Suprapubic skin (tissue), 4 donors: Measurements from ENCODE around the gene NDP. TPM values are rescaled to one million over a fixed set of nuclear protein-coding genes. Genes with fewer than 3 reads are reported as not detected.
A peak's percentile ranks its signal among the peaks of the same experiment; 100 is the strongest.
"Not testable (repeated sequence)": the region's sequence is repeated elsewhere in the genome, so short reads cannot be mapped to it uniquely, and the experiment has no call there.

ENCODE experiments used
- DNase-seq, 2 donors: peaks; one replicate each; pipeline ENCODE4 v3.0.0-alpha.2; 2019; ENCODE audit warnings: low spot score in 2 of 2
- H3K27ac ChIP-seq: fragments of 200-600 bp; sonication (generic); one replicate; pipeline ENCODE4 v1.5.1; 2019
- H3K27me3 ChIP-seq: fragments of 200-600 bp; sonication (generic); one replicate; pipeline ENCODE4 v1.5.1; 2019
- H3K36me3 ChIP-seq: fragments of 200-600 bp; sonication (generic); one replicate; pipeline ENCODE4 v1.5.1; 2019
- H3K4me1 ChIP-seq: fragments of 200-600 bp; sonication (generic); one replicate; pipeline ENCODE4 v1.5.1; 2019
- H3K4me3 ChIP-seq: fragments of 200-600 bp; sonication (generic); one replicate; pipeline ENCODE4 v1.5.1; 2019; ENCODE audit warnings: mild to moderate bottlenecking
- H3K9me3 ChIP-seq: fragments of 200-600 bp; sonication (generic); one replicate; pipeline ENCODE4 v1.5.1; 2019
- EP300 ChIP-seq: sonication (generic); formaldehyde crosslinking; IDR thresholded peaks from one replicate; pipeline ENCODE4 v1.6.1; 2017; ENCODE audit warnings: antibody characterized with exemption
- POLR2A ChIP-seq, 2 donors: fragments of 450-650 bp; IDR thresholded peaks; one replicate each; pipeline ENCODE4 v1.6.1; 2017; ENCODE audit warnings: antibody characterized with exemption in 2 of 2, mild to moderate bottlenecking in 2 of 2, moderate library complexity in 2 of 2
- POLR2AphosphoS5 ChIP-seq, 3 donors: sonication (generic); formaldehyde crosslinking; IDR thresholded peaks; one replicate each; pipeline ENCODE4 v1.6.1; 2017; ENCODE audit warnings: antibody characterized with exemption in 3 of 3
- WGBS: methylation state at CpG from one replicate; pipeline ENCODE4 v1.1.5; 2018; 5-methylcytosine and 5-hydroxymethylcytosine counted together
- total RNA-seq, 4 donors: library from RNA; depleted of rRNA; stranded (reverse); fragments of >200 nt; gene quantifications; one replicate each; pipeline ENCODE4 v1.1.0, GENCODE V29; 2016
- TF ChIP-seq, protein P1 (sequence below), 2 donors: fragments of 200-600 bp in 1 of 2; fragments of 450-650 bp in 1 of 2; sonication (generic) in 1 of 2; IDR thresholded peaks; one replicate each; pipeline ENCODE4 v1.5.1; 2016 to 2019; ENCODE audit warnings: antibody characterized with exemption in 2 of 2, mild to moderate bottlenecking in 1 of 2, moderate library complexity in 1 of 2

Gene NDP
- total RNA-seq, 4 donors from 2014 or later = 0.36 to 0.64 TPM; not detected in 2

DNA sequence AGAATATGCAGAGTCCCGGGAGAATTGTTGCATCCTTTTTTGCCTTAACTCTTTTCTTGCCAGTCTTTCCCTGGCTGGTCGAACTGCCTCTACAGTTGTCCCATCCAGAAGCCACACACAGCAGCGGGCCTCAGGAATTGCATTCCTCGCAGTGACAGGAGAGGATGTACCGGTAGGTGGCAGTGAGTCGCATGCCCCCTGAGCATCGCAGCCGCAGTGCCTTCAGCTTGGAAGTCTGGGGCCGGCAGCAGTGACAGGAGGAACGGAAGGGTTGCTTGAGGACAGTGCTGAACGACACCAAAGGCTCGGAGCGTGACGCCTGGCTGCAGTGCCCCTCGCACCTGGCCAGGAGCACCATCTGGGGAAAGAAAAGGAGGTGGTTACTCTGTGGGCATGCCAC is 23.5 kb downstream of the NDP start:
- no peak overlapping the region for H3K4me3 ChIP-seq
- no peak overlapping the region for H3K27ac ChIP-seq
- no peaks in the 10 kb centered on the region for H3K4me1 ChIP-seq
- H3K27me3 ChIP-seq = no peaks in the 10 kb centered on the region
- H3K9me3 ChIP-seq = no peaks in the 10 kb centered on the region
- WGBS = 16% methylated on average over 15 of the region's 15 CpGs
- TF ChIP-seq POLR2A (IDR thresholded peaks at IDR 0.05) = no peak
- no peak for TF ChIP-seq POLR2AphosphoS5 (IDR thresholded peaks at IDR 0.05)
- no peak for TF ChIP-seq EP300
- TF ChIP-seq, protein P1, sequence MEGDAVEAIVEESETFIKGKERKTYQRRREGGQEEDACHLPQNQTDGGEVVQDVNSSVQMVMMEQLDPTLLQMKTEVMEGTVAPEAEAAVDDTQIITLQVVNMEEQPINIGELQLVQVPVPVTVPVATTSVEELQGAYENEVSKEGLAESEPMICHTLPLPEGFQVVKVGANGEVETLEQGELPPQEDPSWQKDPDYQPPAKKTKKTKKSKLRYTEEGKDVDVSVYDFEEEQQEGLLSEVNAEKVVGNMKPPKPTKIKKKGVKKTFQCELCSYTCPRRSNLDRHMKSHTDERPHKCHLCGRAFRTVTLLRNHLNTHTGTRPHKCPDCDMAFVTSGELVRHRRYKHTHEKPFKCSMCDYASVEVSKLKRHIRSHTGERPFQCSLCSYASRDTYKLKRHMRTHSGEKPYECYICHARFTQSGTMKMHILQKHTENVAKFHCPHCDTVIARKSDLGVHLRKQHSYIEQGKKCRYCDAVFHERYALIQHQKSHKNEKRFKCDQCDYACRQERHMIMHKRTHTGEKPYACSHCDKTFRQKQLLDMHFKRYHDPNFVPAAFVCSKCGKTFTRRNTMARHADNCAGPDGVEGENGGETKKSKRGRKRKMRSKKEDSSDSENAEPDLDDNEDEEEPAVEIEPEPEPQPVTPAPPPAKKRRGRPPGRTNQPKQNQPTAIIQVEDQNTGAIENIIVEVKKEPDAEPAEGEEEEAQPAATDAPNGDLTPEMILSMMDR (IDR thresholded peaks at IDR 0.05) = peak in 1 of 2 donors; percentile 14
- no peak for DNase-seq
- no peaks in the 10 kb centered on the region for H3K36me3 ChIP-seq

DNA sequence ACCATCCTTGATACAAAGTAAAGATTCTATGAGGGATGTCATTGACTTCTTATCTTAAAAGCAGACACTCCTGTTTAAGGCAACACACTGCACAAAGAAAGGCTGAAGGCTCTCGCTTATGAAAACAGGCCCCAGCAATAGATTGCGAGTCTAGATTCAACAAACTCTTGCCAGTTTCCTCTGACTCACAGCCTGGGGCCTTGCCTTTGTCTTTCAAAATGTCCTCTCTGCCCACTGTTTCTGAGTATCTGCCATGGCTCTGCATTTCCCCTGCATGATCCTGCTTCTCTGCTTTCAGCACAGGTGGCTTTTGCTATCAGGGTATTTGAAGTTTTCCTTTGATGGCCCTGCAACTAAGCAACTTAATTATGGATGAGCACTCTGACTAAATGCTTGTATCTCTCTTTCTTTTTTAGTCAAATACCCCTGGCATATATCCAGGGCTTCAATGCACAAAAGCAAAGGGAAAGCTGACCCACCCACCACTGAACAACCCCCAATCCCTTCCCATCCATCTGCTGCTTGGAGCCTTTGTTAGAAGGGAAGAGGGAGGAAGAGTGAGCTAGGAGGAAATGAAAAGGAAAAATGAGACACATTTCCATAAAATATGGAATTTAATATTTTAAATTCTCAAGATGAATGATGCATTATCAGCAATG is 32.2 kb downstream of the NDP start:
- WGBS = 36% methylated on average over 2 of the region's 2 CpGs
- no peaks in the 10 kb centered on the region for H3K4me1 ChIP-seq
- TF ChIP-seq EP300 = no peak
- no peak for TF ChIP-seq POLR2A (IDR thresholded peaks at IDR 0.05)
- TF ChIP-seq POLR2AphosphoS5 (IDR thresholded peaks at IDR 0.05) = no peak
- TF ChIP-seq, protein P1 (IDR thresholded peaks at IDR 0.05) = no peak
- no peak overlapping the region for H3K27ac ChIP-seq
- no peak for DNase-seq
- no peak overlapping the region for H3K4me3 ChIP-seq
- H3K27me3 ChIP-seq = no peaks in the 10 kb centered on the region
- no peaks in the 10 kb centered on the region for H3K36me3 ChIP-seq
- H3K9me3 ChIP-seq = no peaks in the 10 kb centered on the region

DNA sequence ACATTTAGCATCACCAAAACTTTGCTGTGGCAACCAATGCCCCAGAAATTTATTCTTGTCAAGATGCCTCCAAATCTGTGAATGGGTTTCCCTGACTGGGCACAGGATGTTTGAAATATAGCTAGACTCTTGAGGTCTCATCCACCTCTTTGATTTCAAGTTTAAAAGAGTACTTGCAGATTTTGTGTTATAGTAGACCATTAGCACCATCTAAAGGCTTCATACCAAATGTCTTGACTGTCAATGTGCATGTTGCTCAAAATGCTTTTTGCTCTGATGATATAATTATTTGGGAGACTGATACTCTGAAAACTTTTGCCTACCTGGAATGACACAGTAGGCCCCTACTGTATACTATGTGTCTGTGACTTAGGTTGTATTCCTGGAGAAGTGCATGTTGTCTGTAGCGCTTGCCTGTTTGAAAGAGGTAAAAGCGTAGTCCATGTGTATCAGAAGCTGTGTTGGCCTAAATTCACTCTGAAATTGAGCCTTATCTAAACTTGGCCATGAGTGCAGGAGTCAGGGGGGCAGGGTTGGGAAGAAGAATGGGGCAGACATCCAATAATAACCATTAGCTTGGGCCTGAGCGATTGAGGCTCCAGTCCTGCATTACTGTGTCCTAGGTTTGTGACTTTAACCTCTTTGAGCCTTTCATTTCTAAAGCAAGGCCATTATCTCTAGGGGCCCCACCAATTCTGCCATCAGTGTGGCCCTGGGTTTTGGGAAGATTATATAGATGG is 33.8 kb downstream of the NDP start:
- H3K4me1 ChIP-seq = no peaks in the 10 kb centered on the region
- TF ChIP-seq, protein P1 (IDR thresholded peaks at IDR 0.05) = no peak
- TF ChIP-seq EP300 = no peak
- no peak for TF ChIP-seq POLR2A (IDR thresholded peaks at IDR 0.05)
- no peak for TF ChIP-seq POLR2AphosphoS5 (IDR thresholded peaks at IDR 0.05)
- no peaks in the 10 kb centered on the region for H3K27me3 ChIP-seq
- H3K36me3 ChIP-seq = no peaks in the 10 kb centered on the region
- 80% methylated on average over 3 of the region's 3 CpGs for WGBS
- DNase-seq = no peak
- no peak overlapping the region for H3K27ac ChIP-seq
- no peak overlapping the region for H3K4me3 ChIP-seq
- H3K9me3 ChIP-seq = no peaks in the 10 kb centered on the region

DNA sequence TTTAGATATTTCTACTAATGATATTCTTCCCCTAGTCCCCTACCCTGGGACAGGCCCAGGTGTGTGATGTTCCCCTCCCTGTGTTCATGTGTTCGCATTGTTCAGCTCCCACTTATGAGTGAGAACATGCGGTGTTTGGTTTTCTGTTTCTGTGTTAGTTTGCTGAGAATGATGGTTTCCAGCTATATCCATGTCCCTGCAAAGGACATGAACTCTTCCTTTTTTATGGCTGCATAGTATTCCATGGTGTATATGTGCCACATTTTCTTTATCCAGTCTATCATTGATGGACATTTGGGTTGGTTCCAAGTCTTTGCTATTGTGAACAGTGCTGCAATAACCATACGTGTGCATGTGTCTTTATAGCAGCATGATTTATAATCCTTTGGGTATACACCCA is 51.2 kb downstream of the NDP start:
- H3K36me3 ChIP-seq, H3K27ac ChIP-seq, H3K4me3 ChIP-seq, H3K27me3 ChIP-seq, DNase-seq, H3K9me3 ChIP-seq, H3K4me1 ChIP-seq: not testable (repeated sequence)
- WGBS = 88% methylated on average over 3 of the region's 3 CpGs

DNA sequence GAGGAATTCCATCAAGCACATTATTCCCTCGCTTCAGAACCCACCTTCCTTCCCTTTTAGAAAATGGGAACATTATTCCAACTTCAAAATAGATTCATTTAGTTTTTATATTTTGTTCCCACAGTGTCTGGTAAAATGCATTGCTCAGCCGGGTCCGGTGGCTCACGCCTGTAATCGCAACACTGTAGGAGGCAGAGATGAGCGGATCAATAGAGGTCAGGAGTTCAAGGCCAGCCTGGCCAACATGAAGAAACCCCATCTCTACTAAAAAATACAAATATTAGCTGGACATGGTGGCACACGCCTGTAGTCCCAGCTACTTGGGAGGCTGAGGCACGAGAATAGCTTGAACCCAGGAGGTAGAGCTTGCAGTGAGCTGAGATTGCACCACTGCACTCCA is 62.4 kb downstream of the NDP start:
- not testable (repeated sequence) for H3K4me3 ChIP-seq, H3K4me1 ChIP-seq, H3K36me3 ChIP-seq, H3K9me3 ChIP-seq, H3K27me3 ChIP-seq, DNase-seq, H3K27ac ChIP-seq
- WGBS = 83% methylated on average over 8 of the region's 8 CpGs

DNA sequence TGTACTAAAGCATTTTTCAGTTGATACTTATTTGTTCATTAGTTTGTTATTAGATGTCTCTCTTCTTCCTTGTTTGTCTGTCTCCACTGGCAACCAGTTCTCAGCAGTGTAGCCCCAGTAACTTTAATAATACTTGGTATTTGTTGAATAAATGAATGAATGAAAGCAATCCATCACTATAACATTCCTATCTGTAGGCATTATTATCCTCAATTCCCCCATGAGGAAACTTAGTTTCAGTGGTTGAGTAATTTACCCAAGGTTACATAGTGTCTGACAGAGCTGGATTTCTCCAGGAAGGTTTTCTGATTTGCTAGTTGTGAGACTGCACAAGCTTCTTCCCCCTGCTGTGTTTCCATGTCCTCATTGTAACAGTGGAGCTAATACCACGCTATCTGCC is 63.2 kb downstream of the NDP start:
- Histone ChIP-seq H3K4me1 (no peaks in the 10 kb centered on the region), H3K27me3 (no peaks in the 10 kb centered on the region), H3K9me3 (no peaks in the 10 kb centered on the region), H3K4me3 (no peak overlapping the region), H3K36me3 (no peaks in the 10 kb centered on the region), H3K27ac (no peak overlapping the region)
- 40% methylated on average over 1 of the region's 1 CpG for WGBS
- no peak for DNase-seq
- TF ChIP-seq POLR2AphosphoS5 (IDR thresholded peaks at IDR 0.05) (no peak), POLR2A (IDR thresholded peaks at IDR 0.05) (no peak), EP300 (no peak)
- TF ChIP-seq, protein P1 (IDR thresholded peaks at IDR 0.05) = no peak
